Measurements from ENCODE around the gene ZNF614. TPM values are rescaled to one million over a fixed set of nuclear protein-coding genes. Genes with fewer than 3 reads are reported as not detected.

Gene ZNF614
- total and polyA plus RNA-seq, 9 of the 15 experiments (the other 6 are each of a cell fraction or from before 2014, with no cell fraction given), result 4.9 to 16.3 (median 11.4) TPM

DNA sequence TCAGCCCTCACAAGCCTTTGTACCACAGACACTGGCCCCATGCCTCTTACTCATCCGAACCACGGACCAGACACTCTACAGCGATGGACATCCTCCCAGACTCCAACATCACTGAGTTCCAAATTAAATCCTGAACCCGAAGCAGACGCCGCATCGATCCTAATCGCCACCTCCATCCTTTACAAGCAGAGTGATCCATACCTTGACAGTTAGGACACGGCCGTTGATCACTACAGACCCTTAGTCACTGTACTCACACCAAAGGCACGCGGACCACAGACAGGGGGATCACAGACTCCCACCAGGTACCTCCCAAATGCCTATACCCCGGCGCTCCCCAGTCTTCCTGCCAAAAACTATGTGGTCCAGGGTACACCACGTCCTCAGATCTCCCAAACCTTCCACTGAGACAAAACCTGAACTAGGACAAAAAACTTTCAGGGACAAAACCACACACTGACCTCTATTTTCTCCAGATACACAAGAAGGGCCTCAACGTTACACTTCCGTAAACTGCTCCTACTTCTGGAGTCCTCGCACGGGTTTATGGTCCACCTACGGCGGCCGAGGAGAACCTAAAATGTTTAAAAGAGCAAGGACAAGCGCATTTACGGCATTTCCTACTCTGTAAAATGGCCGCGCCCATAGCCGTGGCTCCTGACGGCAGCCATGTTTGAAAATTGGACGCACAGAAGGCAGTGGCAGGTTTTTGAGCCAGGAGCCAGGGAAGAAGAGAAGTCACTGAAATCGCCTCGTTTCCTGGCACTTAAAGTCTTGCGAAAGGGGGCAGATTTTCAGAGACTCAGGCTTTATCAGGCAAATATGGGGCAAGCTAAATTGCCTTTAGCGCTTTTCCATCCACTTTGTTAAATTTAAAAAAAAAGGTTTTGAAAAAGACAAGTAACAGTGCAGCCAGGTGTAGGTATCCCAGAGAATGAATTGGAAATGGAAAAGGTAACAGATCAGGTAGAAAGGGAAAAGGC, 41.6 kb downstream of the ZNF614 start, which contains the start of gene ZNF350 (continued):
- TF ChIP-seq, protein P1, sequence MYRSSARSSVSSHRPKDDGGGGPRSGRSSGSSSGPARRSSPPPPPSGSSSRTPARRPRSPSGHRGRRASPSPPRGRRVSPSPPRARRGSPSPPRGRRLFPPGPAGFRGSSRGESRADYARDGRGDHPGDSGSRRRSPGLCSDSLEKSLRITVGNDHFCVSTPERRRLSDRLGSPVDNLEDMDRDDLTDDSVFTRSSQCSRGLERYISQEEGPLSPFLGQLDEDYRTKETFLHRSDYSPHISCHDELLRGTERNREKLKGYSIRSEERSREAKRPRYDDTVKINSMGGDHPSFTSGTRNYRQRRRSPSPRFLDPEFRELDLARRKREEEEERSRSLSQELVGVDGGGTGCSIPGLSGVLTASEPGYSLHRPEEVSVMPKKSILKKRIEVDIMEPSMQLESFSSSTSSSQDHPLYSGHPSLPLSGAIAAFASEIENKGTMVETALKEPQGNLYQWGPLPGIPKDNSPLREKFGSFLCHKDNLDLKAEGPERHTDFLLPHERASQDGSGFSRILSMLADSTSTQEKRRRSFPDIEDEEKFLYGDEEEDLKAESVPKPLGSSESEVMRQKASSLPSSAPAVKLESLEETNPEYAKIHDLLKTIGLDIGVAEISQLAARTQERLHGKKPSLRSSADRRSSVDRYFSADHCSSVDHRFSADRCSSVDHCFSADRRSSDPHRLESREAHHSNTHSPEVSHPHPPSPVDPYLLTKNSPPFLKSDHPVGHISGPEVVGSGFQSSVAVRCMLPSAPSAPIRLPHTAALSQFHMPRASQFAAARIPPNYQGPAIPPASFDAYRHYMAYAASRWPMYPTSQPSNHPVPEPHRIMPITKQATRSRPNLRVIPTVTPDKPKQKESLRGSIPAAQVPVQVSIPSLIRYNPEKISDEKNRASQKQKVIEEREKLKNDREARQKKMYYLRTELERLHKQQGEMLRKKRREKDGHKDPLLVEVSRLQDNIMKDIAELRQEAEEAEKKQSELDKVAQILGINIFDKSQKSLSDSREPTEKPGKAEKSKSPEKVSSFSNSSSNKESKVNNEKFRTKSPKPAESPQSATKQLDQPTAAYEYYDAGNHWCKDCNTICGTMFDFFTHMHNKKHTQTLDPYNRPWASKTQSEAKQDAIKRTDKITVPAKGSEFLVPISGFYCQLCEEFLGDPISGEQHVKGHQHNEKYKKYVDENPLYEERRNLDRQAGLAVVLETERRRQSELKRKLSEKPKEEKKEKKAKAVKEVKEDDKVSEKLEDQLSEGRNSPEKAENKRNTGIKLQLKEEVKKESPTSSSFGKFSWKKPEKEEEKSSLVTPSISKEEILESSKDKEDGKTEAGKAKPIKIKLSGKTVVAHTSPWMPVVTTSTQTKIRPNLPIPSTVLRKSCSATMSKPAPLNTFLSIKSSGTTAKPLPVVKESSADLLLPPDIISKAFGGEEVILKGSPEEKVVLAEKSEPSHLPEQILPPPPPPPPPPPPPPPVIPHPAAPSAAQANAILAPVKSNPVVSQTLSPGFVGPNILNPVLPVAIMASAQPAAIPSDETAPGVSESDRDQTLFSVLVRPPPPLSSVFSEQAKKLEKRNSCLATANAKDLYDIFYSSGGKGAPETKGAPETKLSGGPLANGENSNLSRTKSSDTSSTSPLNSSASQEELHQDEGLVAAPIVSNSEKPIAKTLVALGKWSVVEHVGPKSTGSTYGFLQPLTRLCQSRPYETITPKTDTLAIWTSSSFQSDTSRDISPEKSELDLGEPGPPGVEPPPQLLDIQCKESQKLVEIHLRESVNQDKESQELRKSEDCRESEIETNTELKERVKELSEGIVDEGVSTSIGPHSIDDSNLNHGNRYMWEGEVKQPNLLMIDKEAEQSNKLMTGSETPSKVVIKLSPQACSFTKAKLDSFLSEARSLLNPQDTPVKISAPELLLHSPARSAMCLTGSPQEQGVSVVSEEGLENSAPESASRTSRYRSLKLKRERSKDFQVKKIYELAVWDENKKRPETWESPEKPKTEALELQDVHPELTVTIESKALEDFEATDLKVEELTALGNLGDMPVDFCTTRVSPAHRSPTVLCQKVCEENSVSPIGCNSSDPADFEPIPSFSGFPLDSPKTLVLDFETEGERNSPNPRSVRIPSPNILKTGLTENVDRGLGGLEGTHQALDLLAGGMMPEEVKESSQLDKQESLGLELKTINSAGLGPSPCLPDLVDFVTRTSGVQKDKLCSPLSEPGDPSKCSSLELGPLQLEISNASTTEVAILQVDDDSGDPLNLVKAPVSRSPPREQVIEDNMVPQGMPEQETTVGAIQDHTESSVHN (IDR thresholded peaks at IDR 0.05; ENCODE audit: borderline replicate concordance in 1 of 2, low read depth in 1 of 2), result no peak
- no peak for TF ChIP-seq ZNF778 (CRISPR knock-in tag; IDR thresholded peaks at IDR 0.05)
- no peak for TF ChIP-seq NR1H2 (CRISPR knock-in tag; IDR thresholded peaks at IDR 0.05)
- TF ChIP-seq BCL6 (CRISPR knock-in tag; IDR thresholded peaks at IDR 0.05), result no peak
- no peak for TF ChIP-seq NFIC (IDR thresholded peaks at IDR 0.05)
- TF ChIP-seq ZNF347 (CRISPR knock-in tag; IDR thresholded peaks at IDR 0.05; ENCODE audit: low read depth), result no peak
- no peak for TF ChIP-seq TCFL5 (CRISPR knock-in tag; conservative IDR thresholded peaks at IDR 0.05)
- TF ChIP-seq PCBP1 (IDR thresholded peaks at IDR 0.05; ENCODE audit: low read depth, low read length, poor library complexity, severe bottlenecking), result no peak
- TF ChIP-seq TSC22D4 (tag; IDR thresholded peaks at IDR 0.05), result no peak
- no peak for TF ChIP-seq ARID2 (IDR thresholded peaks at IDR 0.05)
- no peak for TF ChIP-seq ZNF584 (CRISPR knock-in tag; IDR thresholded peaks at IDR 0.05; ENCODE audit: low read depth)

All from K562 (cell line).